SK-N-SH (cell line): ENCODE data around the gene HNRNPC. TPM values are rescaled to one million over a fixed set of nuclear protein-coding genes. Genes with fewer than 3 reads are reported as not detected.
"Not testable (repeated sequence)": the region's sequence is repeated elsewhere in the genome, so short reads cannot be mapped to it uniquely, and the experiment has no call there.

ENCODE experiments used
- CTCF ChIA-PET: fragments of 300-600, 350-600 bp; formaldehyde crosslinking; extraction: SDS; loops from one replicate; lab custom pipeline; 2021; lab: Yijun Ruan, JAX
- POLR2A ChIA-PET: fragments of 350-600 bp; sonication (Branson Sonifier 250); formaldehyde crosslinking; extraction: SDS; loops from one replicate; lab custom pipeline; 2020; ENCODE audit warnings: antibody characterized with exemption, inconsistent platforms; lab: Yijun Ruan, JAX
- DNase-seq: peaks from one replicate; pipeline ENCODE4 v3.0.0; 2012
- H2AFZ ChIP-seq: fragments of 200-600 bp; sonication (generic); 2 replicates; pipeline ENCODE4 v1.8.1; 2016; ENCODE audit warnings: antibody characterized with exemption, mild to moderate bottlenecking, low read depth
- H3F3A ChIP-seq: fragments of 200-600 bp; sonication (generic); replicated peaks from 2 replicates; pipeline ENCODE3; 2016; ENCODE audit warnings: antibody characterized with exemption, mild to moderate bottlenecking; ENCODE audit not compliant: insufficient read depth
- H3K27ac ChIP-seq, 2 experiments: fragments of 200-500 bp in 1 of 2; fragments of 200-600 bp in 1 of 2; sonication (Bioruptor generic) in 1 of 2; sonication (generic), shearing (Covaris generic) in 1 of 2; 2 replicates each; pipeline versions ENCODE4 v1.5.1 to v1.6.1; 2014 to 2016; ENCODE audit warnings: low read depth in 2 of 2, inconsistent platforms in 1 of 2, low read length in 1 of 2, mild to moderate bottlenecking in 1 of 2, mixed read lengths in 1 of 2
- H3K27me3 ChIP-seq: fragments of 200-600 bp; sonication (generic), shearing (Covaris generic); 2 replicates; pipeline ENCODE4 v1.6.1; 2016; ENCODE audit warnings: mixed run types; ENCODE audit not compliant: insufficient read depth
- H3K36me3 ChIP-seq, 2 experiments: fragments of 200-500 bp in 1 of 2; fragments of 200-600 bp in 1 of 2; sonication (Bioruptor generic) in 1 of 2; sonication (generic) in 1 of 2; replicated peaks in 1 of 2; 2 replicates each; pipeline versions ENCODE3 to v1.5.1; 2014 to 2016; ENCODE audit warnings: low read length in 1 of 2, mild to moderate bottlenecking in 1 of 2; ENCODE audit not compliant: insufficient read depth in 2 of 2, control insufficient read depth in 1 of 2
- H3K4me1 ChIP-seq, 2 experiments: fragments of 200-500 bp in 1 of 2; fragments of 200-600 bp in 1 of 2; sonication (Bioruptor generic) in 1 of 2; sonication (generic), shearing (Covaris generic) in 1 of 2; 2 replicates each; pipeline versions ENCODE4 v1.5.1 to v1.6.1; 2014 to 2016; ENCODE audit warnings: low read depth in 1 of 2, low read length in 1 of 2, mixed run types in 1 of 2; ENCODE audit not compliant: insufficient read depth in 2 of 2, control insufficient read depth in 1 of 2
- H3K4me2 ChIP-seq: fragments of 200-600 bp; sonication (generic), shearing (Covaris generic); 2 replicates; pipeline ENCODE4 v1.6.1; 2017; ENCODE audit warnings: mixed run types
- H3K4me3 ChIP-seq, 2 experiments: fragments of 200-500 bp in 1 of 2; fragments of 200-600 bp in 1 of 2; sonication (Bioruptor generic) in 1 of 2; sonication (generic), shearing (Covaris generic) in 1 of 2; 2 replicates each; pipeline versions ENCODE4 v1.5.1 to v1.8.1; 2014 to 2016; ENCODE audit warnings: low read depth in 2 of 2, inconsistent platforms in 1 of 2, low read length in 1 of 2, mild to moderate bottlenecking in 1 of 2, mixed read lengths in 1 of 2, moderate library complexity in 1 of 2
- H3K79me2 ChIP-seq: fragments of 200-600 bp; sonication (generic); 2 replicates; pipeline ENCODE4 v1.8.1; 2017; ENCODE audit warnings: mild to moderate bottlenecking; ENCODE audit not compliant: insufficient read depth
- H3K9ac ChIP-seq: fragments of 200-600 bp; sonication (generic); 2 replicates; pipeline ENCODE4 v1.6.1; 2017; ENCODE audit warnings: mixed run types
- H3K9me2 ChIP-seq: fragments of 200-600 bp; sonication (generic); 2 replicates; pipeline ENCODE4 v1.6.1; 2017; ENCODE audit warnings: mixed run types
- H3K9me3 ChIP-seq: fragments of 200-600 bp; sonication (generic); 2 replicates; pipeline ENCODE4 v1.6.1; 2017; ENCODE audit warnings: mixed run types, mild to moderate bottlenecking, moderate library complexity
- H4K20me1 ChIP-seq: fragments of 200-600 bp; sonication (generic); 2 replicates; pipeline ENCODE4 v1.6.1; 2017; ENCODE audit warnings: mild to moderate bottlenecking, mixed run types; ENCODE audit not compliant: insufficient read depth
- ELF1 ChIP-seq: IDR thresholded peaks from 2 replicates; pipeline ENCODE4 v1.4.0; 2012
- EP300 ChIP-seq, 2 experiments: IDR thresholded peaks; 2 replicates each; pipeline versions ENCODE4 v1.4.0 to v1.6.1; 2012; ENCODE audit warnings: borderline replicate concordance in 1 of 2, low read depth in 1 of 2, low read length in 1 of 2
- EZH2phosphoT487 ChIP-seq: fragments of 200-600 bp; sonication (generic); IDR thresholded peaks from 2 replicates; pipeline ENCODE4 v1.6.1; 2017; ENCODE audit warnings: low read depth, mixed run types, mild to moderate bottlenecking, antibody characterized with exemption, moderate library complexity, borderline replicate concordance
- FOSL2 ChIP-seq: IDR thresholded peaks from 2 replicates; pipeline ENCODE4 v1.4.0; 2012; ENCODE audit warnings: low read depth, mild to moderate bottlenecking, moderate library complexity, borderline replicate concordance
- FOXJ3 ChIP-seq: sonication (generic); formaldehyde crosslinking; IDR thresholded peaks from 2 replicates; pipeline ENCODE4 v1.5.1; 2020; ENCODE audit warnings: mild to moderate bottlenecking, missing genetic modification reagents
- GABPA ChIP-seq: IDR thresholded peaks from 2 replicates; pipeline ENCODE4 v1.4.0; 2012; ENCODE audit warnings: low read depth, mild to moderate bottlenecking
- IRF3 ChIP-seq: fragments of 150-350 bp; IDR thresholded peaks from 2 replicates; pipeline ENCODE4 v1.6.1; 2016; ENCODE audit warnings: mild to moderate bottlenecking, low read depth, low read length
- JUND ChIP-seq: IDR thresholded peaks from 2 replicates; pipeline ENCODE4 v1.4.0; 2012
- MAX ChIP-seq: IDR thresholded peaks from 2 replicates; pipeline ENCODE4 v1.4.0; 2012; ENCODE audit warnings: low read depth
- MEF2A ChIP-seq: IDR thresholded peaks from 2 replicates; pipeline ENCODE4 v1.4.0; 2012; ENCODE audit warnings: low read depth, borderline replicate concordance
- NFIC ChIP-seq: IDR thresholded peaks from 2 replicates; pipeline ENCODE4 v1.4.0; 2012; ENCODE audit warnings: borderline replicate concordance
- POLR2AphosphoS5 ChIP-seq: IDR thresholded peaks from 2 replicates; pipeline ENCODE4 v1.6.1; 2012; ENCODE audit warnings: low read depth, low read length
- RCOR1 ChIP-seq: fragments of 150-350 bp; IDR thresholded peaks from 2 replicates; pipeline ENCODE4 v1.6.1; 2017; ENCODE audit warnings: antibody characterized with exemption, low read length
- RXRA ChIP-seq: IDR thresholded peaks from 2 replicates; pipeline ENCODE4 v1.4.0; 2012; ENCODE audit warnings: low read depth, mild to moderate bottlenecking, borderline replicate concordance
- SIN3A ChIP-seq: IDR thresholded peaks from 2 replicates; pipeline ENCODE4 v1.6.1; 2012; ENCODE audit warnings: low read depth, mild to moderate bottlenecking, low read length, moderate library complexity, borderline replicate concordance
- USF1 ChIP-seq: IDR thresholded peaks from 2 replicates; pipeline ENCODE4 v1.4.0; 2012; ENCODE audit warnings: low read depth, borderline replicate concordance
- YY1 ChIP-seq: IDR thresholded peaks from 2 replicates; pipeline ENCODE4 v1.4.0; 2012; ENCODE audit warnings: low read depth, mild to moderate bottlenecking
- ZBTB33 ChIP-seq: IDR thresholded peaks from 2 replicates; pipeline ENCODE4 v1.4.0; 2012; ENCODE audit warnings: low read depth, borderline replicate concordance
- WGBS: methylation state at CpG from one replicate; pipeline ENCODE4 v1.1.6; 2017; ENCODE audit warnings: low lambda C conversion rate; 5-methylcytosine and 5-hydroxymethylcytosine counted together
- polyA plus RNA-seq, 3 experiments: library from polyadenylated mRNA; depleted of rRNA; stranded (reverse); fragments of >200 nt; gene quantifications; 2 replicates each; pipeline ENCODE4 v1.2.3, GENCODE V29; 2012

HNRNPC gene
- polyA plus RNA-seq, 1 of the 3 experiments (the other 2 are of a cell fraction), result 341 TPM

- H3K4me2 ChIP-seq, result no peak overlapping the region
- peaks cover 77 to 87% of the 10 kb centered on the region in 2 experiments for H3K36me3 ChIP-seq
- no peaks in the 10 kb centered on the region for H3K27me3 ChIP-seq
- peaks cover 98% of the 10 kb centered on the region for H4K20me1 ChIP-seq
- H3K4me1 ChIP-seq, result no peaks in the 10 kb centered on the region
- H3K9me2 ChIP-seq, result no peaks in the 10 kb centered on the region
- peaks cover 26% of the 10 kb centered on the region for H3F3A ChIP-seq
- TF ChIP-seq SIN3A (no peak), POLR2AphosphoS5 (no peak), JUND (no peak), ELF1 (no peak), GABPA (no peak), NFIC (no peak), MAX (no peak), IRF3 (no peak), YY1 (no peak), RCOR1 (no peak), MEF2A (no peak), EP300 (IDR thresholded peaks at IDR 0.05; ENCODE audit: borderline replicate concordance in 1 of 2, low read depth in 1 of 2, low read length in 1 of 2) (no peak)
- no peak overlapping the region for H3K4me3 ChIP-seq
- ChIA-PET POLR2A (no interaction called here), CTCF (no interaction called here)
- WGBS, result 97% methylated on average over 5 of the region's 5 CpGs
- no peak overlapping the region for H3K27ac ChIP-seq
- no peak overlapping the region for H3K9ac ChIP-seq
- no peaks in the 10 kb centered on the region for H3K9me3 ChIP-seq
- no peak for DNase-seq
- H3K79me2 ChIP-seq, result peaks cover 100% of the 10 kb centered on the region
- H2AFZ ChIP-seq, result no peak overlapping the region
Observed at GRCh38 chr14:21227150-21227549, 42.1 kb downstream of the HNRNPC start.

GRCh38 chr14:21226467-21226866, 42.8 kb downstream of the HNRNPC start:
- Histone ChIP-seq H4K20me1 (peaks cover 98% of the 10 kb centered on the region), H3K36me3 (peaks cover 73 to 86% of the 10 kb centered on the region in 2 experiments), H3K4me1 (no peaks in the 10 kb centered on the region), H3K9me3 (no peaks in the 10 kb centered on the region), H3K9me2 (no peaks in the 10 kb centered on the region), H3K79me2 (peaks cover 100% of the 10 kb centered on the region), H3F3A (peaks cover 28% of the 10 kb centered on the region), H3K4me3 (no peak overlapping the region), H3K9ac (no peak overlapping the region), H2AFZ (no peak overlapping the region), H3K27me3 (no peaks in the 10 kb centered on the region), H3K27ac (no peak overlapping the region), H3K4me2 (no peak overlapping the region)
- WGBS, result 99% methylated on average over 8 of the region's 8 CpGs
- ChIA-PET POLR2A (no interaction called here), CTCF (interaction anchor here (0.9 kb wide), 1 partner anchor 15 kb away, joined by 3 read pairs; no protein-coding TSS in a partner anchor)
- TF ChIP-seq FOSL2 (no peak), GABPA (no peak), MAX (no peak), MEF2A (no peak), RXRA (no peak), USF1 (no peak), ZBTB33 (no peak), EZH2phosphoT487 (no peak), JUND (no peak), EP300 (IDR thresholded peaks at IDR 0.05; ENCODE audit: borderline replicate concordance in 1 of 2, low read depth in 1 of 2, low read length in 1 of 2) (no peak), FOXJ3 (CRISPR knock-in tag) (no peak)
- no peak for DNase-seq

- DNase-seq, H3K4me2 ChIP-seq, H3K9me2 ChIP-seq, H3K4me3 ChIP-seq, H2AFZ ChIP-seq, CTCF ChIA-PET, H3K4me1 ChIP-seq, H3K9me3 ChIP-seq, H3K27me3 ChIP-seq, H3K9ac ChIP-seq, H3K27ac ChIP-seq, POLR2A ChIA-PET: not testable (repeated sequence)
- peaks cover 68 to 84% of the 10 kb centered on the region in 2 experiments for H3K36me3 ChIP-seq
- H3K79me2 ChIP-seq, result peaks cover 100% of the 10 kb centered on the region
- peaks cover 98% of the 10 kb centered on the region for H4K20me1 ChIP-seq
- H3F3A ChIP-seq, result peaks cover 28% of the 10 kb centered on the region
- 88% methylated on average over 7 of the region's 7 CpGs for WGBS
Observed at GRCh38 chr14:21225164-21225563, 44.1 kb downstream of the HNRNPC start.
